Stimulated activated naive B cell treated with anti-CD40 and anti-IgM and Interleukin-4, amounts not matched to agents 10 μg/mL and 1 μg/mL and 100 μg/mL, for 72 hours (primary cell): Measurements from ENCODE around the gene SRL.

ENCODE experiments used
- ATAC-seq, 2 donors: fragments of 150-1000 bp; cut with Tn5 transposase; replicated peaks; 2 replicates each; pipeline ENCODE4 v1.10.0; 2021; ENCODE audit warnings: moderate library complexity in 1 of 2
- DNase-seq: peaks from one replicate; pipeline ENCODE4 v3.0.0; 2021
- H3K27ac Mint-ChIP-seq: one replicate; pipeline ENCODE4 v1.8.0; 2022; ENCODE audit warnings: mild to moderate bottlenecking, mixed read lengths
- H3K27me3 Mint-ChIP-seq, 2 donors: one replicate each; pipeline ENCODE4 v1.8.0; 2022; ENCODE audit warnings: mixed read lengths in 2 of 2
- H3K36me3 Mint-ChIP-seq, 2 donors: one replicate each; pipeline ENCODE4 v1.8.0; 2022; ENCODE audit warnings: mixed read lengths in 2 of 2, mild to moderate bottlenecking in 1 of 2
- H3K4me1 Mint-ChIP-seq, 2 donors: one replicate each; pipeline ENCODE4 v1.8.0; 2022; ENCODE audit warnings: mixed read lengths in 2 of 2, mild to moderate bottlenecking in 1 of 2
- H3K4me3 Mint-ChIP-seq, 2 donors: one replicate each; pipeline ENCODE4 v1.8.0; 2022; ENCODE audit warnings: mild to moderate bottlenecking in 2 of 2, mixed read lengths in 2 of 2, moderate library complexity in 1 of 2
- H3K9me3 Mint-ChIP-seq, 2 donors: one replicate each; pipeline ENCODE4 v1.8.0; 2022; ENCODE audit warnings: mixed read lengths in 2 of 2, mild to moderate bottlenecking in 1 of 2

SRL gene

DNA sequence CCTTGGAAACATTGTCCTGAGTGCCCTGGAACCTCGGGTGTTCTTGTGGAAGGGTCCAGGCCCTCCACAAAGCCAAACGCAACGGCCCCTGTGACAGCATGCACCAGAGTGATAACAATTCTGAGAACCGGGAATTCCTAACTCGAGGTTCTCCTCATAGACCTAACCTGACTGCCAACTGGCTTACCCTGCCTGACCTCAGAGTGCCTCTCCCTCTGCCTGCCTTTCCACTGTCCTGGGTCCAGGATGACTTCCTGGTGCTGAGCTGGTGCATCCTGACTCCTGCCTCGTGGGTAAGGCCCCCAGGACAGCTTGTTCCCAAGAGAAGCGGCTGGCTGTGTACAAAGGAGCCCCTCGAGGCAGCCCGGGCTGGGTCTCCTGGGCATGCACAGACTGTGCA, 51.8 kb downstream of the SRL start:
- H3K36me3 Mint-ChIP-seq, result no peaks in the 10 kb centered on the region
- H3K4me1 Mint-ChIP-seq, result peaks cover 3 to 7% of the 10 kb centered on the region in 2 donors
- H3K4me3 Mint-ChIP-seq, result no peak overlapping the region
- DNase-seq (no peak), ATAC-seq (no peak)
- H3K9me3 Mint-ChIP-seq, result peaks cover 0 to 1% of the 10 kb centered on the region in 2 donors
- no peak overlapping the region for H3K27ac Mint-ChIP-seq
- H3K27me3 Mint-ChIP-seq, result peaks cover 11 to 16% of the 10 kb centered on the region in 2 donors

DNA sequence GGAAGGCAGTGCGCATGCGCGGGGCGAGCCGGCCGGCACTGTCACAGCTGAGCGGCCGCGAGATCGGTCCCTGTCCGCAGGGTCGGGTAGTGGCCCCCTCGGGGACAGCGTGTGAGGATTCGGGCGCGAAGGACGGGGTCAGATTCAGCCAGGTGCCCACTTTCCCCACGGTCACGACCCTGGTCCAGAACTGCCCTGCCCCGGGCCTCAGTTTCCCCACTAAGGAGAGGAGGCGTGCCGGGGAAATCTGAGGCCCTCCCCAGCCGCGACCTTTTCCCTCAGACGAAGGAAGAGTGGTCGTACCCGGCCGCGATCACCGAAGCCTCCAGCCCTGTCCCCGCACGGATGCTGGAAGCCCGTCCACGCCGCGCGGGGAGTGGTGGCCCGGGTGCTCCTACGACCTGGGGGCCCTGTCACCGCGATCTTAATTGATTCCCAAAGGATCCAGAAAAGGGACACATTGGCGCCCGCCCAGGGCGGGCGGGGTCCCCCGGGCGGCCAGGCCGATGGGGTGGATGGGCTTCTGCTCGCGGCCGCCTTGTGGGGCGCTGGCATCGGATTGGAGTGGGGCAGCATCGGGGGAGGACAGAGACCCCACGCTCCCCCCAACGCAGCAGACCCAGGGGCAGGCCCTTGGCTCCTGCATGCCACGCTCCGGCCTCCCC, 57.7 kb downstream of the SRL start:
- no peaks in the 10 kb centered on the region for H3K36me3 Mint-ChIP-seq
- H3K9me3 Mint-ChIP-seq, result peaks cover 0 to 1% of the 10 kb centered on the region in 2 donors
- H3K27ac Mint-ChIP-seq, result peak overlapping the region; percentile 96
- peaks cover 5 to 10% of the 10 kb centered on the region in 2 donors for H3K27me3 Mint-ChIP-seq
- DNase-seq, result no peak
- peak overlapping the region; percentile 88 to 90 for H3K4me3 Mint-ChIP-seq
- peaks cover 6 to 17% of the 10 kb centered on the region in 2 donors for H3K4me1 Mint-ChIP-seq
- ATAC-seq, result no peak

DNA sequence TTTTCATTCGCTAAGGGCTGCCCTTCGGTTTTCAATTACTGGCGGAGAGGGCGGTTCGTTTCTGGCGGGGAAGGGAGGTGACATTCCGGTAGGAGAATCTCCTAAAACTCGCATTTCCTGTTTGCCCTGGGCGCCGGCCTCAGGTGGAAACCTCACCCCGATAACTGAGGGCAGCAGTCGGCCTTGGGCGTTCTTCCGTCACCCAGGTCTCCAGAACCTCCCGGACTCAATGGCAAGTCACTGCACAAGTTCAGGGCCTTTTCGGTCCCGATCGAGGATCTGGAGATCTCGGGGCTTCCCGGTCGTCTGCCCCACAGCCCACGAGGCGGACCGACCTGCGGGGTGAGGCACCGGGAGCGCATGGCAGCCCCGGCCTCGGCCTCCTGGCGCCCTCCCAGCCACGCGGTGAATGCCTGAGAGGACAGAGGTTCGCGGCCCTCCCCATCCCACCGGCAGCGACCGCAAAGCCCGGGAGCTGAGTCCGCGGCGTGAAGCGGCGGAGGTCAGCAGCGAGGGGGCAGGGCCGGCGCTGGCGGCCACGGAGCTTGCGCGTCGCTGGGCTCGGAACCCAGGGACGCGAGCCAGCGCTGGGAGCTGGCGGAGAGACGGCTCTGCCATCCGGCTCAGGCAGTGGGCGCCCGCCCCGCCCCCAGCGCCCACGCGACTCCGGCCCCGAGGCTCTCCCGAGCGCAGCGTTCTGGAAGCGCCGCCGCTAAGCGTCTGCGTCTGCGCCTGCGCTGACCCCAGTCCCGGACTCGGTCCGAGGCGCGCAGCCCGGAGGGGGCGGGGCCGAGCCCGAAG, 58.4 kb downstream of the SRL start:
- Mint-ChIP-seq H3K9me3 (peaks cover 0 to 1% of the 10 kb centered on the region in 2 donors), H3K4me1 (peaks cover 6 to 17% of the 10 kb centered on the region in 2 donors), H3K27me3 (peaks cover 0 to 4% of the 10 kb centered on the region in 2 donors), H3K4me3 (peak overlapping the region; percentile 88 to 90), H3K27ac (peak overlapping the region; percentile 96), H3K36me3 (no peaks in the 10 kb centered on the region)
- DNase-seq, result peak; percentile 95
- peak; percentile 87 to 93 for ATAC-seq

DNA sequence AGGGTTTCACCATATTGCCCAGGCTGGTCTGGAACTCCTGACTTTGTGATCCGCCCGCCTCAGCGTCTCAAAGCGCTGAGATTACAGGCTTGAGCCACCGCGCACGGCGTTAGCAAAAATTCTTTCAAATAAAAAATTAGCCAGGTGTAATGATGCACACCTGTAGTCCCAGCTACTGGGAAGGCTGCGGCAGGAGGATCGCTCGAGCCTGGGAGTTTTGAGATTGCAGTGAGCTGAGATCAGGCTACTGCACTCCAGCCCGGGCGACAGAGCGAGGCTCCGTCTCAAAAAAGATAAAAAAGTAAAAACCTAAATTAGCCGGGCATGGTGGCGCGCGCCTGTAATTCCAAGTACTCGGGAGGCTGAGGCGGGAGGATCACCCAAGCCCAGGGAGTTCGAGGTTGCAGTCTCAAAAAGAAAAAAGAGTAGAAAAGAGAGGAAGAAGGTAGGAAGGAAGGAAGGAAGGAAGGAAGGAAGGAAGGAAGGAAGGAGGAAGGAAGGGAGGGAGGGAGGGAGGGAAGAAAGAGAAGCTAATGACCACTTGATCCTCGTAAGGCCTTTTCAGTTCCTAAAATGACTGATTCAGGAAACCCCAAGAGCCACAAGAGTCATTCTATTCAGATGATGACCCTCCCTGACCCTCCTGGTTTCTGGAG, 59.2 kb downstream of the SRL start:
- Mint-ChIP-seq H3K27ac (peak overlapping the region; percentile 95), H3K4me1 (peaks cover 6 to 17% of the 10 kb centered on the region in 2 donors), H3K4me3 (peak overlapping the region; percentile 88 to 90), H3K9me3 (peaks cover 0 to 1% of the 10 kb centered on the region in 2 donors), H3K36me3 (no peaks in the 10 kb centered on the region), H3K27me3 (peaks cover 5% of the 10 kb centered on the region in 2 donors)
- peak; percentile 69 to 79 for ATAC-seq
- no peak for DNase-seq

DNA sequence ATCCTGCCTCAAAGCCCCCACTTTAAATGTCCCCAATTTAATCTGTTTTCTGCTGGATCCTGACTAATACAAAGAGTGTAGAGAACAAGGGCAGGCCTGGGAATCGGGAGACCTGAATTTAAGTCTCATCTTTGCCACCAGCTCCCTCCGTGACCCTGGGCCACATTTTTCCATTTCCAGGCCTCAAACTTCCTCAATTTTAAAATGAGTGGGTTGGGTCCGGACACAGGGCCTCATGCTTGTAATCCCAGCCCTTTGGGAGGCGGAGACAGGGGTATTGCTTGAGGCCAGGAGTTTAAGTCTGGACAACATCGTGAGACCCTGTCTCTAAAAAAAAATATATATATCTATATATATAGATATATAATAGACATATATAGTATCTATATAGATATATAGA, 61.4 kb downstream of the SRL start:
- Mint-ChIP-seq H3K36me3 (no peaks in the 10 kb centered on the region), H3K4me1 (peaks cover 18 to 28% of the 10 kb centered on the region in 2 donors), H3K4me3 (no peak overlapping the region), H3K27ac (no peak overlapping the region), H3K27me3 (peaks cover 5 to 11% of the 10 kb centered on the region in 2 donors), H3K9me3 (no peaks in the 10 kb centered on the region)
- ATAC-seq (no peak), DNase-seq (no peak)

DNA sequence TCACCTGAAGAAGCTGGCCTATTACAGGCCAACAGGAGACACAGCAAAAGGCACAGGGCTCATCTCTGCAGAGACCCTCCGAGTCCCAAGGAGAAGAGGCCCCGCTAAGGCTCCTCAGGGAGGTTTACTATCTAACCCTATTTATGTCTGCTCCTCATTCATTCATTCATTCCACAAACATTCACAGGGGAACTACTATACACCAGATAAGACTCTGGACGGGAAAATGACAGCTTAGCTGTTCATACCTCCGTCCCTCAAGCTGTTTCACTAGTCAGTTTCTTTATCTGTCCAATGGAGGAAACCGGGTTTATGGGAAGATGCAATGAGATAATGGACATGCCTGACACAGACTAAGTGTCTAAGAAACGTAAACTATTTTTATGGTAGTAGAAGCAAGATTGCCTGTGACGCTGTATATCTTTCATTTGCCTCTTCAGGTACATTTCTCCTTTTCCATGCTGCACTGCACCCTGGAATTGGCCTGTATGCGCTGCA, 62.1 kb downstream of the SRL start:
- no peak overlapping the region for H3K27ac Mint-ChIP-seq
- H3K9me3 Mint-ChIP-seq, result no peaks in the 10 kb centered on the region
- no peak overlapping the region for H3K4me3 Mint-ChIP-seq
- DNase-seq, result no peak
- ATAC-seq, result no peak
- peaks cover 5 to 13% of the 10 kb centered on the region in 2 donors for H3K27me3 Mint-ChIP-seq
- H3K4me1 Mint-ChIP-seq, result peaks cover 17 to 26% of the 10 kb centered on the region in 2 donors
- H3K36me3 Mint-ChIP-seq, result no peaks in the 10 kb centered on the region

DNA sequence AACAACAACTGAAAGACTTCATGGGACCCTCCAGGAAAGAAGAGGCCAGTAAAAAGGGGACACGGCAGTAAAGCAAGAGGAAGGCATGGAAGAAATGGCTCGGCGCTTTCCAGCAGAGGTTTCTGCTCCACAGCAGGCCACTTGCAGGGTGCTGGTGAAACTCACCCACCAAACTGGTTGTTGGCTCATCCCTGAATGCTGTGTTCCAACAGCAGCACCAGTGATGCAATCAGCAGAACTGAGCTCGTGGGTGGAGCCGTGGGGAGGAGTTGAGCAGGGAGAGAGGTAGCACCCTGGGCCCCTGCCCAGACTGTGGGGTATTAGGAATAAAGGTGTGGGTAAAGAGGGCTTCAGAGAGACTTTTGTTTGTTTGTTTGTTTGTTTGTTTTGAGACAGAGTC, 62.9 kb downstream of the SRL start:
- Mint-ChIP-seq H3K9me3 (no peaks in the 10 kb centered on the region), H3K27me3 (peaks cover 5 to 15% of the 10 kb centered on the region in 2 donors), H3K36me3 (no peaks in the 10 kb centered on the region), H3K27ac (no peak overlapping the region), H3K4me1 (peaks cover 14 to 20% of the 10 kb centered on the region in 2 donors), H3K4me3 (no peak overlapping the region)
- ATAC-seq (no peak), DNase-seq (no peak)

DNA sequence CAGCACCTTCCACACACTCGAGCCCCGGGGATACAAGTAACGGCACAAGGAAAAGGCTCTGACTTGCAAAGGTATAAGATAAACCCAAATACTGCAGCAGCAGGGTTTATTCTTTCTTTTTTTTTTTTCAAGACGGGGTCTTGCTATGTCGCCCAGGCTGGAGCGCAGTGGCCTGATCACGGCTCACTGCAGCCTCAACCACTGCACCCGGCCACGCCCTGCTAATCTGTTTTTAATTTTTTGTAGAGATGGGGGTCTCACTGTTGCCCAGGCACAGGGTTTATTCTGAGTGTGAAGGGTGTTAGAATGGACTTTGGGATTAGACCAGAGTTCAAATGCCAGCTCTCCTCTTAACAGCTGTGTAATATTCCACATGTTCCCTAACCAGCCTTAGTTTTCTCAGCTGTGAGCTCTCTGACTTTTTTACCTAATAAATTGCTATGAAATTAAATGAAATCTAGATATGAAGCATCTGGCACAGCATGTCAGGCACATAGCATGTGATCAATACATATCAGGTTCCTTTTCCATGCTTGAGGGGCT, 63.3 kb downstream of the SRL start:
- peaks cover 12 to 17% of the 10 kb centered on the region in 2 donors for H3K4me1 Mint-ChIP-seq
- no peak for ATAC-seq
- H3K4me3 Mint-ChIP-seq, result no peak overlapping the region
- no peak for DNase-seq
- no peak overlapping the region for H3K27ac Mint-ChIP-seq
- no peaks in the 10 kb centered on the region for H3K9me3 Mint-ChIP-seq
- peaks cover 5 to 15% of the 10 kb centered on the region in 2 donors for H3K27me3 Mint-ChIP-seq
- H3K36me3 Mint-ChIP-seq, result no peaks in the 10 kb centered on the region

DNA sequence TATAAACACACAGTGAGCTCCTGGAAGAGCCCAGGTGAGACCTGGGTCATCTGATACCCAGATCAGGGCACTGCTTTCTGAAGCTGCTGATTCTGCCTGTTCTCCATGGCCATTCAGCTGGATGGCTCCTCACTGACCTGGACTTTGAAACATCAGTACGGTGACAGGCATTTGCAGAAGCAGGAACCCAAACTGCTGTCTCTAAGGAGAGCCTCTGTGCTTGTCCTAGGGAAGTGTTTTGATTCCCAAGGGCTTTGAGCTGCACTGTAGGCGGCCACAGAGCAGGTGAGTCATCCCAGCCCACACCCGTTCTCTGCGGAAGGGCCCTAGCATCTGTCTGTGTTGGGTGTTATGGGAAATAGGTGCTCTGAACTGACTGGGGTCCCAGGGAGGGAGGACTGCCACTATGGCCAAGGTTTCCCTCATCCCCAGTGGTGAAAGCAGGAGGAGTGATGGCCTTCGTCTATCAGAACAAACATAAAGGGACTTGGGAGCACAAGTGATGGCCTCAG, 64.9 kb downstream of the SRL start:
- H3K4me1 Mint-ChIP-seq, result peaks cover 11 to 16% of the 10 kb centered on the region in 2 donors

DNA sequence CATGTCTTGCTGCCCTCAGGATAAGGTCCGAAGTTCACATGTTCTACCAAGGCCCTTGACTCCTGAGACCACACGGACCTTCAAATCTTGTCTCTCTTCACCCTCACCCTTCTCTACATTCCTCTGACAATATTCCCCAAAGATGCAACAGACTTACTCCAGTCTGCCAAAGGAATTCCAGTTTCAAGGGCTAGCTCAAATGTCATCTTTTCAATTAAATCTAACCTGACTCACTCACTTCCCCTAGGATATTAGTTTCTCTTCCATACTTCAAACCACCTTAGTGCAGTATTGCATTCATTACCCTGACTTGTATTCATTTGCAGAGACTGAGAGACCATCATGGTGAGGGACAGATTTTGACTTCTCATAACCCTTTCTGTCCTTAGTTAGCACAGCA, 66.0 kb downstream of the SRL start:
- no peak for DNase-seq
- Mint-ChIP-seq H3K27me3 (peaks cover 5 to 15% of the 10 kb centered on the region in 2 donors), H3K9me3 (no peaks in the 10 kb centered on the region), H3K4me1 (peaks cover 11 to 16% of the 10 kb centered on the region in 2 donors), H3K4me3 (no peak overlapping the region), H3K36me3 (no peaks in the 10 kb centered on the region), H3K27ac (no peak overlapping the region)
- ATAC-seq, result no peak

More for the DNA sequence above, 64.9 kb downstream of the SRL start:
- H3K9me3 Mint-ChIP-seq, result no peaks in the 10 kb centered on the region
- H3K4me3 Mint-ChIP-seq, result peak overlapping the region; percentile 14 to 52
- no peaks in the 10 kb centered on the region for H3K36me3 Mint-ChIP-seq
- no peak overlapping the region for H3K27ac Mint-ChIP-seq
- DNase-seq (peak; percentile 77), ATAC-seq (peak; percentile 100)
- H3K27me3 Mint-ChIP-seq, result peaks cover 5 to 15% of the 10 kb centered on the region in 2 donors

DNA sequence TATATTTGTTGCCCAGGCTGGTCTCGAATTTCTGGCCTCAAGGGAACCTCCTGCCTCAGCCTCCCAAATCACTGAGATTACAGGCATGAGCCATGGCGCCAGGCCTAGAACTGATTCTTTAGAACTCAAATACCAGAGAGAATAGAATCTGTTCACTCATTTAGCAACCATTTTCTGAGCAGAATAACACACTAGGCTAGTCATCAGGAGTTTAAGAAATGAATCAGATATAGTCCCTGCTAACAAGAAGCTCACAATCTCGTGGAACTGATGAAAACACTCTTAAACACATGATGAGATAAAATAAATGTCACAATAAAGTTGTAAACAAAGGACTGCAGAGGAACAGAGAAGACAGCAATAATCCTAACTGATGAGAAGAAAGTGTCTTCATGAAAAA, 69.8 kb downstream of the SRL start:
- ATAC-seq (no peak), DNase-seq (no peak)
- Mint-ChIP-seq H3K4me3 (no peak overlapping the region), H3K36me3 (no peaks in the 10 kb centered on the region), H3K4me1 (peaks cover 6 to 12% of the 10 kb centered on the region in 2 donors), H3K27ac (no peak overlapping the region), H3K9me3 (no peaks in the 10 kb centered on the region), H3K27me3 (peaks cover 0 to 14% of the 10 kb centered on the region in 2 donors)

DNA sequence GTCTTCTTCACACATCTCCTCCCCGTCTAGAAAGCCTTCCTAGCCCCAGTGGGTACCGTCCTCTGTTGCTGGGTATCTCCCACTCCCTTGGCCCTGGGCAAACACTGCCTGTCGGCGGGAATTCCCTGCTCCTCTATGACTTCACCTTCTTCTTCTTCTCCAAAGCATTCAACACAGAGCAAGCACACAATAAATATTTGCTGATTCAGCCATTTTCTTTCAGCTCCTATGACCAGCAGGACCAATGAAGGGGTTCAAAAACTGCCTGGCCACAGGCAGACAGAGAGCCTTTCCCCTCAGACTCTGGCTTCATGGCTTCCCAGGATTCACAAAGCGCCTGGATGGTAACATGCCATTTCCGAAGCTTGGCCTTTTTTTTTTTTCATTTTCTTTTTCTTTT, 72.5 kb downstream of the SRL start:
- ATAC-seq, result no peak
- no peaks in the 10 kb centered on the region for H3K9me3 Mint-ChIP-seq
- peaks cover 0 to 3% of the 10 kb centered on the region in 2 donors for H3K4me1 Mint-ChIP-seq
- no peak overlapping the region for H3K4me3 Mint-ChIP-seq
- H3K36me3 Mint-ChIP-seq, result no peaks in the 10 kb centered on the region
- no peak overlapping the region for H3K27ac Mint-ChIP-seq
- peaks cover 0 to 4% of the 10 kb centered on the region in 2 donors for H3K27me3 Mint-ChIP-seq
- DNase-seq, result no peak

DNA sequence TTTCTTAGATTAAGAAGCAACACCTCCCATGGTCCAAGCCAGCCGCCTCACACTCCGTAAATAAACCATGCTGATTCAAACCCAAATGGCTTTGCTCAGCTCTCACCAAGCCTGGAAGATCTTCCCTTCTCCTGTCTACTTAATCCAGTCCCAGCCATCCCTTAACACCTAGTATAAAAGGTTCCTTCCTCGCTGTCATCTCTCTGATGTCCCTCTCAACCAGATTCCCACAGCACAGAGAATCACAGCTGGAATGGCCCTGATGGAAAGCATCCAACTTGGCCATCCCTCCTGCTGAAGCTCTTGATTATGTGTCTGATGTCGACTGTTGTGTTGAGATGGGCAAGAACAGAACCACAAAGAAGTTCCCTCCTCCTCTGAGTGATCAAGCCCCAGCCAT, 75.1 kb downstream of the SRL start:
- no peak overlapping the region for H3K27ac Mint-ChIP-seq
- ATAC-seq, result no peak
- H3K36me3 Mint-ChIP-seq, result no peaks in the 10 kb centered on the region
- DNase-seq, result no peak
- no peak overlapping the region for H3K4me3 Mint-ChIP-seq
- peaks cover 0 to 4% of the 10 kb centered on the region in 2 donors for H3K27me3 Mint-ChIP-seq
- H3K9me3 Mint-ChIP-seq, result no peaks in the 10 kb centered on the region
- H3K4me1 Mint-ChIP-seq, result no peaks in the 10 kb centered on the region
